ENCODE results near the gene LCP2.

The LCP2 gene

GRCh38 chr5:170297589-170298462, at the start of gene LCP2:
Gene LCP2, minus strand, starts transcription at chr5:170297777. Its CDS starts 166 bp downstream, at chr5:170297611.
- DNase-seq, result peak; percentile 78

DNA sequence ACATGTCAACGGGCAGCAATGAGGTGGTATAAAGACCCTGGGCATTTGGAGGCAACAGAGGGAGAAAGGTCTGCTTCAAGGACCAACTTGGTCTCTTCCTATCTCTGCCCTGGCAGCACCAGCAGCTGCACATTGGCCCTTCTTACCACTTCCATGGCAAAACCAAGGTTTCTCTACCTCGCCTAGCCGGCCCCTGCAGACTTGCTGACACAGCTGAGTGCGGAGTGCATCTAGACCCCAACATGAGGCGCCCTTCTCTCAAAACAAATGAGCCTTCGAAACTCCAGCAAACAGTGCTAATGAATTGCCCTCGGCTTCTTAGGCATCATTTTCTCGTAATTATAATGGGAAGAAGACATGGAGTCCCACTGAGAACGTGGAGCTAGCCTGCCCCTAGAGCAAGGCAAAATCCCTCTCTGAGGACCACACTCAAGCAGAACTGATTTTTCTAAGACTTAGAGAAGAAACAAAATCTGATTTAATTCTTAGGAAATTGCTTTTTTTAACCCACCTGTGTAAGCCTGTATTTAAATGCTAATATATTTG, 49.5 kb upstream of the LCP2 start:
- DNase-seq, result no peak

DNA sequence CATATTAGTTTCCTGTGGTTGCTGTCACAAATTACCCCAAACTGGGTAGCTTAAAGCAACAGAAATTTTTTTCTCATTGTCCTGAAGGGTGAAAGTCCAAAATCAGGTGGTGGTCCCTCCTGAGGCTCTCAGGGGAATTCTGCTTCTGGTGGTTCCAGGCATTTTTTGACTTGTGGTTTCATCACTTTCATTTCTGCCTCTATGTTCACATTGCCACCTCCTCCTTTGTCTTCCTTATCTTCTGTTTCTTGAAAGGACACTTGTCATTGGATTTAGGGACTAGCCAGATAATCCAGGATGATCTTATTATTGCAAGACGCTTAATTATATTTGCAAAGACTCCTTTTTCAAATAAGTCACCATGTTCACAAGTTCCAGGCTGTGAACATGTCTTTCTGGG, 48.4 kb upstream of the LCP2 start:
- DNase-seq, result no peak

GRCh38 chr5:170343177-170343576, 45.6 kb upstream of the LCP2 start:
- no peak for DNase-seq

GRCh38 chr5:170342153-170342725, 44.7 kb upstream of the LCP2 start:
- DNase-seq, result no peak

GRCh38 chr5:170341545-170341944, 44.0 kb upstream of the LCP2 start:
- no peak for DNase-seq

DNA sequence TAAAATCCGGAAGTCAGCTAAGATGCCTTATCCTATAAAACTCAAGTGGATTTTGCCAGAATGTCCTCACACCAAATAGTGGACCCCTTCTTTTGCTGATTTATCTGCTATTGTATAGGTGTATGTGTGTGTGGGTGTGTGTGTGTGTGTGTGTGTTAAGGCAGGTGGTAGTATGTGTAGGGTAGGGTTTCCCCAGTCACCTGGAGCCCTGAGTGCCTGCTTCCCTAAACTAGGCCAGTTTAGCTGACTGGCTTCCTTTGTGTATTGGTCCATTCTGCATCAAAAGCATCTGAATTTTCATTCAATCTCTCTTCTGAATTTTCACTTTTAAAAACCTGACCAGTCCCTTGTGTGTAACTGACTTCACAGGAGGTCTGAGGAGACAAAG, 42.2 kb upstream of the LCP2 start:
- DNase-seq, result no peak

DNA sequence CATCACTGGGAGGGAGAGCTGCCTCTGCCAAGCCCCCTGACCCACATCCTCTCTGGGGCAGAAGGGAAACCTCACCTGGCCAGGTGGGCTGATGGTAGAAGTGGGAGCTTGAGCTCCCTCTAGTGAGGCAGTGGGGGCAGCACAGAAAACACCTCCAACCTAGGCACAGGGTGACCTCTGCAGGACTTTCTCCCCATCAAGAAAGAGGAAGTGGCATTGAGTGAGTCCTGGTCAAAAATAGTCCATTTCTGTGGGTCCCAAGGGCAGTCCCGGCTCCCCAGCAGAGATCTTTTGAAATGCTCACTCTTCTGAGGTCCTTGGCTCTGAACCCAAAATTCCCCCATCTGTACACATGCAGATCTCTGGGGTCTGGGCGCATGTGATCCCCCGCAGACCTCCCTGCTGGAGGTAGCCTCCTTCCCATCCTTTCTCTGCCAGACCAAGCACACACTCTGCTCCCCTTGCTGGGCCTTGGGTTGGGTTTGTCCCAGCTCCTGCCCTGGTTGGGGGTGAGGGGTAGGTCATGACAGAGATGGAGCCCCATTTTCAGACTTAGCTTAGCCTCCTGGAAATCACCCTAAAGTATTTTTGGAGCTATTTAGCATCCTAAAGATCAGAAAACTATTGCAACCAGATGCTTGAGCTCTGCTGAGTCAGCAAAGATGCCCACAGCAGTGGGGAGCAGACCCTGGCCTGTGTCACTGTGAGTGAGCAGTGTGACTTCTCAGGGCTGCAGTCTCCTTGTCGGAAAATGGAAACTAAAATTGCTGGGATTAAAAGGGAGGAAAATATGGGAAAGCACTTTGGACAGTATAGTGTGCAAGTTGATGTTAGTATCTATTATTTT, 41.6 kb upstream of the LCP2 start:
- peak; percentile 83 for DNase-seq

DNA sequence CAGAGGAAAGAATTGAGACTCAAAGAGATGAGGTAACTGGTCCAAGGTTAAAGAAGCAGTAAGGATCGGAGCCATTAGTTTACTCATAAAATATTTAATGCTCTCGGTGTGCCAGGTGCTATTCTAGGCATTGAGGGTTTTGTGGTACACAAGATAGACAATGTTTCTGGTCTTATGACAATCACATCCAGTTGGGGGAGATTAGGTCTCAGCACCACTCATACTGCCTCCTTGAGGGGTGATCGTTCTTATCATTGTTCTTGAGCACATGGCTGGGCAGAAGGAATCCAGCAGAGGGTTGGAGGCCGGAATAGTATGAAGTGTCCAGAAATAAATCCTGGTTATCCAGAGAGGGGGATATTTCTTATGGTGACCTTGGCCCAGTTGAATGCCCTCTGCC, 40.7 kb upstream of the LCP2 start:
- peak; percentile 77 for DNase-seq

GRCh38 chr5:170337045-170337733, 39.6 kb upstream of the LCP2 start:
- no peak for DNase-seq

DNA sequence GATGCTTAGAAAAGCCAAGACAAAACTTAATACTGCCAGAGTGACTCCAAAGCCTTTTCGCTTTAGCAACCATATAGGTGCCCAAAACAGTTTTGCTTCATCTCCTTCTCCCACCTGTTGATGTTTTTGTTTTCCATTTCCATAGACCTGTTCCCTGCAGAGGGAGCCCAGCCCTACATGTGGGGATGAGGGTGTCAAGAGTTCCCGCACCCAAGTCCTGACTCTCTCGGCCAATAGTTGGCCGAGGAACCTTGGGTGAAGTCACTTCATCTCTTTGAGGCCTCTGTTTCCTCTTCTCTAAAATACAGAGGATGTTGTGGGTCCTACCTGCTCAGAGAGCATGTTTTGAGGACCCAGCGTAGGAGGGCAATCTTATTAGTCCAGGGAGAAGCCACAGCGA, 38.5 kb upstream of the LCP2 start:
- no peak for DNase-seq

DNA sequence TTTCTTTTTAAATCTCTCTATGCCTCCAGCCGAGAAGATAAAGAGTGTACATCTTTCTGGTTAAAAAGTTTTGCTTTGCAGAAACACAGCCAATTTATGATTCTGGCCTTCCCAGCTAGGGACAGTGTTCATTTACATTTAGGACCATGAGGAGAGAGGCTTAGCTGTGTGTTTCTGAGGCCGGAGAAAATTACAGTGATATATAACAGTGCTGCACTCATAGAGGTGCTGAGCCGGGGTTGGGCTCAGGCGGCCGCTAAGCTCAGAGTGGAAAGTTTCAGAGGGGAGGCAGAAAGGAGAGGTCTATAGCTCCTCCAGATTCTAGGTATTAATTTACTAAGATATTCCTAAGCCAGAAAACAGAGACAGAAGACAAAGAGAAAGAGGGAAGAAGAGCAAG, 37.0 kb upstream of the LCP2 start:
- no peak for DNase-seq

DNA sequence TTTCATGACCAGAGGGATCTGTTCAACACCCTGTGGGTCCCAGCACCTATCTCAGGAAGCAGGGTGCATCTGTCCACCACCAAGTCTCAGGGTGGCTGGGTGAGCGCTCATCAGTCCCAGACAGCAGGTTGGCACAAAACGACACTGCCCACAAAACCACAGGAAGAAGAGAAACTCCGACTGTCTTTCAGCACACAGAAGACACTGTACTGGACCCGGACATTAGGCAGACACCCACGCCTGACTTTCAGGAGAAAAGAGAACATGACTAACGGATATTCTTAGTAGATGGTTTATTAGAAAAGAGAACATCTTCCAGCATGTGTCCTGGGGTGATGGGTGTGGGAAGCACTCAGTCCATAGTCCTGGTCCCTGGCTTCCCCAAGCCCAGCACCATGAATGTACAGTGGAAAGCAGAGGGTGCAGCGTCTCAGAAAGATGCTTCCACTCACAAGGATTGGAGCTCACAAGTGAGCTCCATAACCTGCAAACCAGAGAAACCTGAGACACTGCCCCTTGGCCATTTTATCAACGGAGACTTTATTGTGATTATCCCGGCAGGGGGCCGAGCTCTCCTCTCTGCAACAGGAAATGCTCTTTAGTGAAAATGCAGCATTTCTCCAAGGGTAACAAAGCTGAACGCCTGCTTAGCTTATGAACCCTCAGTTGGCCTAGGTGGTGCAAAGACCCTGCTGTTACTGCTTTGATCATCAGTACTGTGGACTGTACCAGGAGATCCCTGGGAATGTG, 35.8 kb upstream of the LCP2 start:
- peak; percentile 94 for DNase-seq

DNA sequence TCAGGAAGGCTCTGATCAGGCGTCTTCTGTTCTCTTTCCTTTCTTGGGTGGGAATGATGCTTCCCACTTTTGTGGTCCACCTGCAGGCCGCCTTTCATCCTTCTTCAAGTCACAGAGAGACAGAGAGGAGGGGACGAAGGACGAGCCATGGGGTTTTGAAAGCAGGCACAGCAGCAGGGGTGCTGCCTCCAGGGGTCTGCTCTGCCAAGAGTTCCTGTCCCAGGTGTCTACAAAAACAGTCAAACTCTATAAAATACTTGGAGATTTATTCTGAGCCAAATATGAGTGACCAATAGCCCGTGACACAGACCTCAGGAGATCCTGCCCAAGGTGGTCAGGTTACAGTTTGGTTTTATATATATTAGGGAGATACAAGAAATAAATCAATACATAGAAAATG, 34.5 kb upstream of the LCP2 start:
- no peak for DNase-seq

GRCh38 chr5:170330568-170331054, 33.0 kb upstream of the LCP2 start:
- no peak for DNase-seq

DNA sequence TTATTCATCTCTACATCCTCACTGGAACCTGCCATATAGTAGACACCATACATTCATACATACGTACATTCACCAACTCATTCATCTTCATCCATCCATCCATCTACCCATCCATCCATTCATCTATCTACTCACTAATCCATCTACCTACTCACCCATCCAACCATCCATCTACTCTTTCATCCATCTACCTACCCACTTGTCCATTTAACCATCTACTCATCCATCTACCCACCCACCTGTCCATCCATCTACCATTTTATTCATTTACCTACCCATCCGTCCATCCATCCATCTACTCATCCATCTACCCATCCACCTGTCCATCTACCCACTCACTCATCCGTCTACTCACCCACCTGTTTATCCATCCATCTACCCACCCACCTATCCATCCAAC, 31.9 kb upstream of the LCP2 start:
- no peak for DNase-seq

DNA sequence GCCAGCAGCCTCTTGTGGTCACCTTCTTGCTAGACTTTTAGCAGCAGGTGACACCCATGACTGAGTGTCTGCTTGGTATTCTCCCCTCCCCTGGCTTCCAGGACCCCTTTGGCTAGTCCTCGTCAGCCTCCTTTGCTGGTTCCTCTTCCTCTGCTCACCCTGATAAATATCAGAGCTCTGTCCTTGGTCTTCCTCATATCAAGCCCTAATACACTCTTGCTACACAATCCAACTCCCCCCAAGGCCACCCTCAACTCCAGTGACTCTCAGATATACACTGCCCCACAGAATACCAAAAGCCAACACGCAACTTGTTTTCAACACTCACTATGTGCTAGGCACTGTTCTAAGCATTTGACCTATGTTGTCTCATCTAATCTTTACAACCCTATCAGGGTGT, 30.3 kb upstream of the LCP2 start:
- DNase-seq, result no peak

DNA sequence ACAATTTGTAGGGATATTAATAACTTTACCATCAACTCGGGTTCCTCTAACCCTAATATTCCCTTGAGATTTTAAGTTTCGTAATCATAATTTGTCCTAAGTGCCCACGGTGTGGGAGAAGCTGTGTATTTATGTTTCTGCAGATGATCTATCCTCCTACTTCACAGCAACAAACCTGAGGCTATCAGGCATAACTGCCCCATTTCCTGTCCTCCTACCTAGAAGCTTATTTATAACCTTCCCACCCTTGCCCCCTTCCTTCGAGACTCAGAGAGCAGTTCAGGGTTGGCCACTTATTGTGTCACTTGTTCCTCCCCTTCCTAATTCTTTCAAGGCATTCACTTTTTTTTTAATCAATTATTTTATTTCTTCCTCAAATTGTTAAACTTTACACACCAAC, 29.6 kb upstream of the LCP2 start:
- DNase-seq, result no peak

DNA sequence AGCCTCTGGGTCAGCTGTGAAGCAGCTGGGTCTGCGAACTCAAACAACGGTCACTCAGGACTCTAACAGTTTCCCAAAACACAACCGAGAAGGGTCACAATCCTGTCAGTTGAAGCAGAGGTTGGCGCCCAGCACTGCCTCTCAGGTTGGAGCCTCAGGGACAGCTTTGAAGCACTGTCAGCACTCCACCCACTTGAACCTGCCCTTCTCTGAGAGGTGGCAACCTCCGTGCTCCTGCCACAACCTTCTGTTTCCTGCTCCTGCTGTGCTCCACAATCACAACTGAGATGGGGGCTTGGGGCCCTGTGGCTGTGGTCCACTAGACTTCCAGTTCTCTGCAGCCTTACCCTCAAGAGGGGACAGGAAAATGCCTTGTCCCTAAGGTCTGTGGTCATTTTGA, 21.7 kb upstream of the LCP2 start:
- no peak for DNase-seq

DNA sequence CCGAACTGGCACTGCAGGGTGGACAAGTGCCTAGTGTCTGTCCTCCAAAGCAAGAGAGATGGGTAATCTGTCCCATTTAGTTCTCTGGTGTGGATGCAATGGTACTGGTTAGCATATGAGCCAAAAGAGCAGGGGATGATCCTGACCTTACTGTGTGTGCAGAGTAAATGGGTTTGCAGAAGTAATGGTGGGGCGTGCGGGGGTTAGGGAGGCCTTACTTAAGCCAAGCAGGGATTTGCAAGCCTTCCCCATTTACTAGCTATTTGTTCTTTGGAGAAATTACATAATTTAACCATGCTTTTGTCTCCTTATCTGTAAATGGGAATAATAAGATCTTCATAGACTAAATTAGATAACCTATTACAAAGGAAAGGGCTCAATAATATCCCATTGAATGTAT, 19.9 kb upstream of the LCP2 start:
- no peak for DNase-seq

DNA sequence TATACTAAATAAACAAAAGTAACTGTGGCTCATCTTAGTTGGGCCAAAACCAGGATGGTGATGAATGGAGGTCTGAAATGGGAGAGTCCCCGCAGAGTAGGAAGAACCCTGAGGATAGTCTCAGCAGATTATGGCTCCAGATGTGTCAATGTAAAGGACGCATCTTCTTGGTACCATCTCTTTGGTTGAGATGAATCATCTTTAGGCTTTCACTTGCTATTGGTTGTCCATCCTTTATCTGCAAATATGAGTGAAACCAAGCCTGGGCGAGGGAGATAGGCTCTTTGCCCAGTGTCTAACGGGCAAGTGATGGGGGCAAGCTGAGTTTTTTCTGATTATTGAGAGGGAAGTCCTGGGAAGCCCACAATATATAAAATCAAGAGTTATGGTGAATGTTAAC, 19.4 kb upstream of the LCP2 start:
- peak; percentile 99 for DNase-seq

GRCh38 chr5:170315154-170315553, 17.6 kb upstream of the LCP2 start:
- peak; percentile 55 for DNase-seq

All from hematopoietic multipotent progenitor cell treated with erythropoietin and hydrocortisone succinate and interleukin-3 and kit ligand, for 8 days (in vitro differentiated cells).